ENCODE data around the gene G6PC3. TPM values are rescaled to one million over a fixed set of nuclear protein-coding genes. Genes with fewer than 3 reads are reported as not detected.

The G6PC3 gene
- total RNA-seq, 1 experiment from 2014 or later: 105 TPM

DNA sequence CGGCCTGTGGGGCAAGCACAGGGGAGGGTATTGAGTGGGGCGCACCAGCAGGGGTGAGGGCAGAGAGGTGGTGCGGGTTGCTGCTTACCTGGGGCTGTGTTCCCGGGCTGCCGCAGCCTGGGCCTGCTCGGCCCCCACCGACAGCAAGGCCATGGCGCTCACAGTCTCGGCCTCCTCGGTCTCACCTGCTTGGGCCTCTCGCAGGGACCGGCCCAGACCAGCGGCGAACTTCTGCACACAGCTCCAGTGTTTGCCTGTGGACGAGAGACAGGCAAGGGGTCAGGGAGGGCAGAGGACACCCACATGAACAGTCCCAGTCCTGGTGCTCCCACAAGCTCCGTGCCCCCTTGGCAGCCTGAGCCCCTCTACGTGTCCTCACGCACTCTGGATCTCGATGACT, 7.9 kb downstream of the G6PC3 start:
- TF ChIP-seq, protein P1, sequence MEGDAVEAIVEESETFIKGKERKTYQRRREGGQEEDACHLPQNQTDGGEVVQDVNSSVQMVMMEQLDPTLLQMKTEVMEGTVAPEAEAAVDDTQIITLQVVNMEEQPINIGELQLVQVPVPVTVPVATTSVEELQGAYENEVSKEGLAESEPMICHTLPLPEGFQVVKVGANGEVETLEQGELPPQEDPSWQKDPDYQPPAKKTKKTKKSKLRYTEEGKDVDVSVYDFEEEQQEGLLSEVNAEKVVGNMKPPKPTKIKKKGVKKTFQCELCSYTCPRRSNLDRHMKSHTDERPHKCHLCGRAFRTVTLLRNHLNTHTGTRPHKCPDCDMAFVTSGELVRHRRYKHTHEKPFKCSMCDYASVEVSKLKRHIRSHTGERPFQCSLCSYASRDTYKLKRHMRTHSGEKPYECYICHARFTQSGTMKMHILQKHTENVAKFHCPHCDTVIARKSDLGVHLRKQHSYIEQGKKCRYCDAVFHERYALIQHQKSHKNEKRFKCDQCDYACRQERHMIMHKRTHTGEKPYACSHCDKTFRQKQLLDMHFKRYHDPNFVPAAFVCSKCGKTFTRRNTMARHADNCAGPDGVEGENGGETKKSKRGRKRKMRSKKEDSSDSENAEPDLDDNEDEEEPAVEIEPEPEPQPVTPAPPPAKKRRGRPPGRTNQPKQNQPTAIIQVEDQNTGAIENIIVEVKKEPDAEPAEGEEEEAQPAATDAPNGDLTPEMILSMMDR (conservative IDR thresholded peaks at IDR 0.05): no peak
- no peaks in the 10 kb centered on the region for H3K9me3 ChIP-seq (ENCODE audit: control insufficient read depth, low read depth, low read length)
- no peak overlapping the region for H2BK120ac ChIP-seq (ENCODE audit: low read depth, low read length, poor library complexity, severe bottlenecking)
- no peak overlapping the region for H3K14ac ChIP-seq (ENCODE audit: insufficient read depth, low read length)
- no peak overlapping the region for H2BK5ac ChIP-seq (ENCODE audit: insufficient read length, low read length)
- no peak overlapping the region for H4K8ac ChIP-seq (replicated peaks; ENCODE audit: insufficient read length, low read depth, low read length)
- Mint-ChIP-seq H3K9me3 (no peaks in the 10 kb centered on the region), H3K4me1 (peaks cover 3 to 13% of the 10 kb centered on the region in 2 experiments; a peak in 3 of 4 replicates), H3K36me3 (ENCODE audit: insufficient read depth in 1 of 3, low read depth in 3 of 3) (peaks cover 37 to 83% (median 77%) of the 10 kb centered on the region in 3 experiments; a peak in 6 of 7 replicates), H3K27ac (no peak overlapping the region), H3K4me3 (no peak overlapping the region), H3K27me3 (ENCODE audit: low read depth) (peaks cover 1% of the 10 kb centered on the region)
- no peak overlapping the region for H2BK12ac ChIP-seq (ENCODE audit: insufficient read length, low read depth, low read length)
- no peak overlapping the region for H3T11ph ChIP-seq (ENCODE audit: low read length)
- H3K27me3 ChIP-seq (ENCODE audit: insufficient read depth, low read length): no peaks in the 10 kb centered on the region
- no peak overlapping the region for H2BK15ac ChIP-seq (ENCODE audit: low read depth, low read length)
- no peak overlapping the region for H3K4ac ChIP-seq (ENCODE audit: low read depth, low read length)
- no peak overlapping the region for H2BK20ac ChIP-seq (ENCODE audit: low read depth, low read length, poor library complexity, severe bottlenecking)
- peak; percentile 35 for DNase-seq
- WGBS (ENCODE audit: extremely low coverage, insufficient read length, low lambda C conversion rate): no CpG with 5 or more reads among the region's 19 CpGs
- H3K79me2 ChIP-seq (ENCODE audit: insufficient read depth, low read length): no peaks in the 10 kb centered on the region
- no peak overlapping the region for H2AFZ ChIP-seq (ENCODE audit: low read length)
- no peaks in the 10 kb centered on the region for H3K79me1 ChIP-seq (ENCODE audit: insufficient read depth, low read depth, low read length, poor library complexity, severe bottlenecking)
- H3K18ac ChIP-seq (ENCODE audit: insufficient read length, low read depth, low read length): no peak overlapping the region
- H3K56ac ChIP-seq (ENCODE audit: insufficient read length, low read depth, low read length): no peak overlapping the region
- H3K23ac ChIP-seq (ENCODE audit: insufficient read length, low read depth, low read length): no peak overlapping the region
- H4K91ac ChIP-seq (ENCODE audit: insufficient read length, low read depth, low read length): no peak overlapping the region
- H3K4me2 ChIP-seq (ENCODE audit: insufficient read depth, insufficient read length, low read length): no peak overlapping the region
- no peaks in the 10 kb centered on the region for H3K4me1 ChIP-seq (ENCODE audit: insufficient read depth, low read length)
- no peak overlapping the region for H3K27ac ChIP-seq (ENCODE audit: insufficient read length, low read depth, low read length)
- H3K9ac ChIP-seq (ENCODE audit: extremely low read depth, insufficient read length, low read length): no peak overlapping the region
- H2AK5ac ChIP-seq (ENCODE audit: insufficient read length, low read length): no peak overlapping the region
- no peaks in the 10 kb centered on the region for H4K20me1 ChIP-seq (ENCODE audit: control insufficient read depth, insufficient read depth, insufficient read length)
- H3K23me2 ChIP-seq (ENCODE audit: insufficient read length, low read depth, low read length, poor library complexity, severe bottlenecking): no peaks in the 10 kb centered on the region
- no peak overlapping the region for H4K5ac ChIP-seq (ENCODE audit: insufficient read length, low read depth, low read length)

Data from H9 (cell line).